HG03342 (cell line): ENCODE measurements around the gene NRTN.
"Not testable (repeated sequence)": the region's sequence is repeated elsewhere in the genome, so short reads cannot be mapped to it uniquely, and the experiment has no call there.

Experiments used
- ATAC-seq: cut with Tn5 transposase; IDR thresholded peaks from one replicate; pipeline ENCODE4 v1.9.1; 2021; ENCODE audit warnings: mild to moderate bottlenecking, moderate library complexity; ENCODE audit not compliant: unreplicated experiment

Gene NRTN, protein sequence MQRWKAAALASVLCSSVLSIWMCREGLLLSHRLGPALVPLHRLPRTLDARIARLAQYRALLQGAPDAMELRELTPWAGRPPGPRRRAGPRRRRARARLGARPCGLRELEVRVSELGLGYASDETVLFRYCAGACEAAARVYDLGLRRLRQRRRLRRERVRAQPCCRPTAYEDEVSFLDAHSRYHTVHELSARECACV

DNA sequence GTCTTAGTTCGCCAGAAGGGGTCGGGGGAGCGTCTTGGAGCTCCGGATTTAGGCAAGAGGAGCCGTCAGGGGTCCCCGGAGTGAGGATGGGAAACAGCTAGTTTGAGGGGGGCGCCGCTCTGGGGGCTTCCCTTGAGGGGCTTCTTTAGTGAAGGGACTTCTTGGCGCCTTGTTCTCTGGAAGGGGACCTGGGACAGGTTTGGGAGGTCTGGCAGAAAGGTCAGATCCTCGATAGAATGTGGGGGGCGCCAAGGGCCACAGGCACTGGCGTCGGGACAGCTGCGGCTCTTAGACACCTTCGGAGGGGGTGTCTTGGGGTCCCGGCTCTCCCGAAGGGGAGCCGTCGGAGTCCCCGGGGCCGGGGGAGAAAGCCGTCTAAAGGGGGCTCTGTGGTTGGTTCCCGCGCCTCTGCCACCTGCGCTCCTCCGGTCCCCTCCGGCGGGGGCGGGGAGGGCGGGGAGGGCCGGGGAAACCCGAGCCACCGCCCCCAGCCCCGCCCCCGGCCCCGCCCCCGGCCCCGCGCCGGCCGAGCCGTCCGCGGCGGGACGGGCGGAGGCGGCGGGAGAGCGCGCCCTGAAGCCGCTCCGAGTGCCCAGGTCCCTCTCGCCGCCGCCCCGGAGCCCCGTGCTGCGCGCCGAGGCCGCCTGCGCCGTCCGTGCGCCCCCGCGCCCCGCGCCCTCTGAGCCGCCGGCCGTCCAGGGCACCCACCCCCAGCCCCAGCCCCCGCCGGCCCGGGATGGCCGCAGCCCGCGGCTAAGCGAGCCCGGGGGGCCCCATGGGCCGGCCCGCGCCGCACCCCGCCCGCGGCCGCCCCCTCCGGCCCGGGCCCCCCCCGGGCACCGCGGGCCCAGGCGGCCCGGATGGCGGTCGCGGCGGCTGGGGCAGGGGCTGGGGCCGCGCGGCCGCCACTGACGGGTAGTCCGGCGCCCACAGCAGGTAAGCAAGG lies at the start of gene NRTN:
Gene NRTN (plus strand): TSS at position 552 of the 946 bp plus-strand sequence. CDS start 19,099 bp downstream, outside the sequence.
- no peak for ATAC-seq

DNA sequence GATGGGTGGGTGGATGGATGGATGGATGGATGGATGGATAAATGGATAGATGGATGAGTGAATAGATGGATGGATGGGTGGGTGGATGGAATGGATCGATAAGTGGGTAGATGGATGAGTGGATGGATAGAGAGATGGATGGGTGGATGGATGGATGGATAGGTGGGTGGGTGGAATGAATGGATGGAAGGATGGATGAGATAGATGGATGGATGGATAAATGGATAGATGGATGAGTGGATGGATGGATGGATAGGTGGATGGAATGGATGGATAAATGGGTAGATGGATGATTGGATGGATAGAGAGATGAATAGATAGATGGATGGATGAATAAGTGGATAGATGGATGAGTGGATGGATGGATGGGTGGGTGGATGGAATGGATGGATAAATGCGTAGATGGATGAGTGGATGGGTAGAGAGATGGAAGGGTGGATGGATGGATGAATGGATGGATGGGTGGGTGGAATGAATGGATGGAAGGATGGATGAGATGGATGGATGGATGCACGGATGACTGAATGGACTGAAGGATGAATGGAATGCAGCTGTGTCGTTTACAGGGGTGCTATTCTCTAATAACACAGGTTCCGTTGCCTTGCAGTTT lies 42.2 kb upstream of the NRTN start:
- no peak for ATAC-seq

DNA sequence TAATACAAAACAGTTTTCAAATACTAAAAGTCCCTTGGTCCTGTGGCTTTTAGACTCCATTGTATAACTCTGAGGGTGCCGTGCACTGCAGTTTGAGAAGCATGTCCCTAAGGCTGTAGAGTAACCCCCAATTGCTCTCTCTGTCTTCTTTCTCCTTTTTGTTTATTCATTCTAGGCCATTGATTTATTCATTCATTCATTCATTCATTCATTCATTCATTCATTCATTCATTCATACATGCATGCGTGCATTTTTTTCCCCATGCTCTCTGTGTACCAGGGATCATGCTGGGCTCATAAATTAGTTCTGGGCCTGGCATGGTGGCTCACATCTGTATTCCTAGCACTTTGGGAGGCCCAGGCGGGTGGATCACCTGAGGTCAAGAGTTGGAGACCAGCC lies 39.6 kb upstream of the NRTN start:
- ATAC-seq, result no peak

DNA sequence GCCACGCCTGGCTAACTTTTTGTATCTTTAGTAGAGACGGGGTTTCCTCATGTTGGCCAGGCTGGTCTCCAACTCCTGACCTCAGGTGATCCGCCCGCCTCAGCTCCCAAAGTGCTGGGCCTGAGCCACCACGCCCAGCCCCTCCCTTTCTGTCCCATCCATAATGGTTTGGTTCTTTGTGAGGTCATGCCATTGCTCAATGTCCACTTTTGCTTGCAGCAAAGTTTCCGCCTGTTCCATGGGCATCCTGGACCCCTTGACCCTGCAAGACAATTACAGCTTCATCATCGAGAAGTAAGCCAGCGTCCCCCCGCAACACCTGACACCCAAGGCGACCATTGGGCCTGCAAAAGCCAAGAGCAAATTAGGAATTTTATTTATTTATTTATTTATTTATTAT lies 36.9 kb upstream of the NRTN start:
- no peak for ATAC-seq

DNA sequence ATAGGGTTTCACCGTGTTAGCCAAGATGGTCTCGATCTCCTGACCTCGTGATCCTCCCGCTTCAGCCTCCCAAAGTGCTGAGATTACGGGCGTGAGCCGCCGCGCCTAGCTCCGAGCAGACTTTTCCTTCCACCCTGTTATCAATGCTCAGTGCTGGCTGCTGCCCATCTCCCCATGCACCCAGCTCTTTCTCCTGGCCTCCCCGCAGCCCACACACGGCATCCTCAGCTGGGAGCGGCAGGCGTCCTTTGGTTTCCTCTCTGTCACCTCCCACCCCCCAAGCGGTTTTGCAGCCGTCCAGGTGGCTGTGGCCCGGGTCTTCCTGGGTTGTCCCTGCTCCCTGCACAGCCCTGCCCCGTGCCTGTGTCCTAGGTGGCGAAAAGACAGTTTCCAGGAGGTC lies 32.5 kb upstream of the NRTN start:
- ATAC-seq, result no peak

DNA sequence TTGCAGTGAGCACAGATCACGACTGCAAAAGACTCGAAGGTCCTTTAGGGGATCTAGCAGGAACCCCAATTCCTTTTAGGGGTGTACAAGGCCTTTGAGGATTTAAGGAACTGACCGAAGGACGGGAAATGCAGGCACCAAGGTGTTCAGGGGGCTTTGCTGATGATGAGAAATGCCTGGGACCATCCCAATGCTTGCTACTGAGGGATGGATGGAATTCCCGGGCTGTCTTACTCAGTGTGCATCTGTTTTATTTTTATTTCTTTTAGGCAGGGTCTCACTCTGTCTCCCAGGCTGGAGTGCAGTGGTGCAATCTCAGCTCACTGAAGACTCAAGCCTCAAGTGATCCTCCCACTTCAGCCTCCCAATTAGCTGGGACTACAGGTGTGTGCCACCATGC lies 31.6 kb upstream of the NRTN start:
- no peak for ATAC-seq

DNA sequence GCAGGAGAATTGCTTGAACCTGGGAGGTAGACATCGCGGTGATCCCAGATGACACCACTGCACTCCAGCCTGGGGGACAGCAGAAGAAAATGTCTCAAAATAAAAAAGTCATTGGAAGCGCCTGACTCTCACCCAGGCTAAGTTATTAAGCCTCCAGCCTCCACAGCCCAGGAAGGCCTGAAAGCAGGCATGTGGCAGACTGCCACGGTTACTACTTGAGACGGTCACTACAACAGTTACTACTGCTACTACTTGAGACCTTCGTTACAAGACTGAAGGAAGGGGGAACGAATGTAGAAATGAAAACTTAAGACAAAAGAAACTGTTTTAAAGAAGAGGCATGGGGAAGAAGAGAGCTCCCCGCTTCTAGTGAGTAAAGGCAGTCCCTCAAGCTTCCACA lies 29.9 kb upstream of the NRTN start:
- no peak for ATAC-seq

DNA sequence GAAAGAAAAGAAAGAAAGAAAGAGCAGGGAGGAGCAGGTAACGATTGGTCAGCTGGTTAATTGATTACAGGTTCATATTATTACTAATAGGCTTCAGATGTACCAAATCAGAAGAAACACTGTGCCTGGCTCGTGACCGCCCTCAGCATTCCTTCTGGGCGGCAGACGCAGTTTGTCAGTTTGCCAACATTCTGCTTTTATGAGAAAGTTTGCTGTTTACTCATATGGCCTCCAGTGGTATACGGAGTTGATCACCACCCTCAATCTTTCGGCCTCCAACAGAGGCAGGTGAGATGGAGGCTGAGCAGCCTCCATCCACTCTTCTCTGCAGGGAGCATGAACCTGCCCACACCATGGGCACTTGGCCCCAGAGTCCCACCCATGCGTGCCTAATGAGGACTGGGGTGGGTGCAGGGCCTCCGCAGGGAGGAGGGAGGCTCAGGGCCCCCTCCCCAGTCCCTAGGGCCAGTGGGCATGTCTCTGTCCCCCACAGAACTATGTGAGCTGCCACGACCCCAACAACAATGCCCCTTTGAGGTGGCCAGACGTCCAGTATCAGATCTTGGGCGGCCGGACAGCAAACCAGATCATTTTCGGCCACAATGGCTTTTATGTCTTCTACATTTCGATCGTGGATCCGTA lies 29.1 kb upstream of the NRTN start:
- ATAC-seq, result no peak

DNA sequence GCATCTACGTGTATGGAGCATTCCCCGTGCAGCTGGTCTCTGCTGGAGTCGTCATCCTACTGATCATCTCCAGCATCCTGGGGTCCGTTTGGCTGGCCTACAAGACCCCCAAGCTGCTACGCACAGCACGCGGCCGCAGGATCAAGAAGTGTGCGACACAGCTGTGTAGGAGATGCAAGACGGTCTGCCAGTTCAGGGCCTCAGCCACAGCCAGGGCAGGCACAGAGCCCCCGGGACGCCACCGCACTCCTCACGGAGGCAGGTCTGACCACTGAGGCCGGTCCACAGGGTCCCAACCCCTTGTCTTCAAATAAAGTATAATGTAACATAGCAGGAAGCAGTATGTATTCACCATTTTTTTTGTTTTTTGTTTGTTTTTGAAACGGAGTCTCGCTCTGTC lies 26.5 kb upstream of the NRTN start:
- no peak for ATAC-seq

DNA sequence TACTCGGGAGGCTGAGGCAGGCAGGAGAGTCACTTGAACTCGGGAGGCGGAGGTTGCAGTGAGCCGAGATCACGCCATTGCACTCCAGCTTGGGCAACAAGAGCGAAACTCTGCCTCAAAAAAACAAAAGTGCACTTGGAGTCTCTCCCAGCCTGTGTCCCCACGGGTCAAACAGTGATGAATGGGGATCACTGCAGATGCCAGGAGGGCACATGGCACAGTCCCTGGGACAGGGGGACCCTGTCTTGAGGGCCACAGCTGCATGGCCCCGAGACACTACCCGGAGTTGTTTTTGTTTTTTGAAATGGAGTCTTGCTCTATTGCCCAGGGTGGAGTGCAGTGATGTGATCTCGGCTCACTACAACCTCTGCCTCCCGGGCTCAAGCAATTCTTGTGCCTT lies 24.0 kb upstream of the NRTN start:
- ATAC-seq, result not testable (repeated sequence)

DNA sequence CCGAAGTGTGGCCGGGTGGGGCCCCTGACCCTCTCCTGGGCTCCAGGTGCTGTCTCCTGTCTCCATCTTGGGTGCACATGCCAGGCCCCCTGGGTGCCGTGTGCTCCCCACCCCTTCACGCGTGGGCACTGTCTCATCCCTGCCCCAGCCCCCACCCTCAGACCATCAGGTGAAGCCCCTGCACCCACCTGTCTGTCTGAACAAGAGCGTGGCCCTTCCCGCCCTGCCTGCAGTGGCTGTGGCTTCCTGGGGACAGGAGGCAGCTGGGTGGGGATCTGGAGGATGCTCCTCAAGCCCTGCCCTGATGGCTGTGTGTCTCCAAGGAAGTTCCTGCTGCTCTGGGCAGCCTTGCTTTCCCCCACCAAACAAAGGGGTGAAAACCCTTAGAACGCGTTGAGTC lies 22.5 kb upstream of the NRTN start:
- no peak for ATAC-seq

DNA sequence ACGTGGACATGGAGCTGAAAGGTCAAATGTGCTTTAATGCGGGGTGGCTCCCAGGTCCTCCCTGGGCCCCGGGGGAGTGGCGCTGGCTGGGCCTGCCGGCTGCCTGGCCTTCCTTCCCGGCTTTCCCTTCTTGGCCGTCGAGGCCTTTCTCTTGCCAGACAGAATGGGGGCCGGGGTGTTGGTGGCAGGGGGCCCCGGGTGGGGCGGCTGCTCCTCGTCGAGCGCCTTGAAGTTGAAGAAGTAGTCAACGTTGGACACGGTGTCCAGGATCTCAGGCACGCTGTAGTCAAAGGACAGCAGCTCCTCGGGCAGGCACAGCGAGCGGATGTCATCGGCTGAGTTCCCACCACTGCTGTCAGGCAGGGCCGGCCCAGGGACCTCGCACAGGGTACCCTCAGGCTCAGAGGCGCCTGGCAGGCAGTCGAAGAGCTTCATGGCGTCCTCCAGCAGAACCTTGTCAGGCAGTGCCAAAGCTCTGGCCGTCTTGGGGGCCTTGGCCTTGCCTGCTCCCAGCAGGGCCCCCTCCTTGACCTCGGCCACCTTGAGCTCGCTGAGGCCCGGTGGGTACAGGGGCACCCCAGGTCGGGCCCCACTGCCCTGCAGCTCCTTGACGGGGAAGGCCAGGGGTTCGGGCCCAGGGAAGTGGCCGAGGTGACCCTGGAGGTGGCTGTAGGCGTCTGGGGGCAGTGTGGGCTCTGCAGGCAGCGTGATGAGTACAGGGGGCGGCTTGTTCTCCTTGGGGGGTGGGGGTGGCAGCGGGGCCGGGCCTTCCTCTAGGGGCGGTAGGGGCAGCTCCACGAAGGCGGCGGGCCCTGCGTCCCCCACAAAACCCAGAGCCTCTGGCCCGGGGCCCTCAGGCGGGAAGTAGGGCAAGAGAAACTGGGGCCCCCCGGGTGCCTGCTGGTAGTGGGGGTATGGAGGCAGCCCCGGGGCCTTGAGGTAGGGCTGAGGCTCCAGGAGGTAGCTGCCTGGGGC lies 21.6 kb upstream of the NRTN start:
- ATAC-seq, result no peak

DNA sequence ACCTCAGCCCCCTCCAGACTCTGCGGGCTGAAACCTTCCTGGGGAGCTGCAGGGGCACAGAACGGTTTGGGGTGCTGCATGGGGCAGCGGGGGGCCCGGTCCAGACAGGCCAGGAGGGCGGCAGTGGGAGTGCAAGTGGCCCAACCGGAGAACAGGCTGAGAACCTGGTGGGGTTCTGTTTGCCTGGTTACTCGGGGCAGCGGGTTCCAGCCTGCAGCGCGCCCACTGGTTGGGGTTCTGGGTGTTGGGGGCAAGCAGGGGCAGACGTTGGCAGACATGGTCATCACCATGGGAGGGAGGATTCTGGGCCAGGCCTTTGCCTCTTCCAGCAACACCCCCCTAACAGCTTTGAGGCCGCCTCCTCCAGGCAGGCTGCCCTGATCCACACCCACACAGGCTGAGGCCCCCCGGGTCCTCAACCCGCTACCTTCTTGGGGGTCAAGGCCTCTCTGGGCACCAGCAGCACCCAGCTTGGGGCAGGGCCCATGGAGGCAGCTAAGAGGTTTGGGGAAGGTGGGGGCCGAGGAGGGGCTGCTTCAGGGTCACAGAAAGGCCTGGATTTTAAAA lies 20.2 kb upstream of the NRTN start, which contains the start of gene PRR22:
Gene PRR22 (minus strand): TSS at position 166 of the 567 bp plus-strand sequence. CDS start 86 bp downstream, at position 80.
- no peak for ATAC-seq

DNA sequence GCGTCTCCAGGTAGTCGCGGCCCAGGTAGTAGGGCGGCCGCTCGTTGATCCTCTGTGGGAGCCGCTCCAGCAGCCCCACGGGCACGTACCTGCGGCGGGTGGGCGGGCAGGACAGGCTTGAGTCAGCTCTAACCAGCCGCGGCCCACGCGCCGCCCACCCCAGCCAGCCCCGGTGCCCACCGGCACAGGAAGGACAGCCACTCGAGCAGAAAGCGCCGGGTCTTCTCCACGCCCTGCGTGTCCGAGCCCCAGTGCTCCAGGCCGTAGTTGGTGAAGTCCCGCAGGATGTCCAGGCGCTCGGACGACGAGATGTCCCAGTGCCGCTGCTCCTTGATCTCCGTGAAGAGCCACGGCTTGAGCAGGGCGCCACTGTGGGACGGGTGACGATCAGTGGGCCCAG lies 19.4 kb upstream of the NRTN start:
- ATAC-seq, result no peak

DNA sequence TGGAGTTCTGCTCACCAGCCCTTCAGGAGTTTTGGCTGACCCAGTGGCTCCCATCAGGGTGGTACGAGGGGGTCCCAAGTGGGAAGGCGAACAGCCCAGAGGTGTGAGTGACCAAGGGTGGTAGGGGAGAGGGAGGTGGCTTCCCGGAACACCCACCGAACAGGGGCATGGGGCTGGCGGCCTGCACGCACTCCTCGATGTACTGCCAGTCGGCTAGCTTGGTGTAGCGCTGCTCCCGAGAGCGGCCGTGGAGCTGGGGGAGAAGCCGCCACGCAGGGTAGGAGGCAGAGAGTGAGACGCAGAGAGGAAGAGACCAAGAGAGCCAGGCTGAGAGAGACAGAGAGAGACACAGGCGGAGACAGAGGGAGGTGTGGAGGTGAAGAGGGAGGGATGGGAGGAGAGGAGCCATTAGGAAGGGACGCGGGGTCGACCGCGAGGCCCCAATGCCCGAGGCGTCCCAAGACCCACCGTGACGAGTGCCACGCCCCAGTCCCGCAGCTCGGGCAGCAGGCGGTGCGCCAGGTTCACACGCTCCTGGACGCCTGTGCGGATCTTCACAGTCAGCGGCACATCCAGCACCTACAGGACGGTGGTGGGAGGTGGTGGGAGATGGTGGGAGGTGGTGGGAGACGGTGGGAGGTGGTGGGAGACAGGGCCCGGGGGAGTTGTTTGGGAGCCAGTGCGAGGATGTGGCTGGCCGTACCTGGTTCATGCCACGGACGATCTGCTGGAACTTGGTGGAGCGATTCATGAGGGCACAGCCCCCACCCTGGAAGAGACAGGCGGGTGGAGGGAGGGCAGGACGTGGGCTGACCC lies 18.1 kb upstream of the NRTN start:
- no peak for ATAC-seq

DNA sequence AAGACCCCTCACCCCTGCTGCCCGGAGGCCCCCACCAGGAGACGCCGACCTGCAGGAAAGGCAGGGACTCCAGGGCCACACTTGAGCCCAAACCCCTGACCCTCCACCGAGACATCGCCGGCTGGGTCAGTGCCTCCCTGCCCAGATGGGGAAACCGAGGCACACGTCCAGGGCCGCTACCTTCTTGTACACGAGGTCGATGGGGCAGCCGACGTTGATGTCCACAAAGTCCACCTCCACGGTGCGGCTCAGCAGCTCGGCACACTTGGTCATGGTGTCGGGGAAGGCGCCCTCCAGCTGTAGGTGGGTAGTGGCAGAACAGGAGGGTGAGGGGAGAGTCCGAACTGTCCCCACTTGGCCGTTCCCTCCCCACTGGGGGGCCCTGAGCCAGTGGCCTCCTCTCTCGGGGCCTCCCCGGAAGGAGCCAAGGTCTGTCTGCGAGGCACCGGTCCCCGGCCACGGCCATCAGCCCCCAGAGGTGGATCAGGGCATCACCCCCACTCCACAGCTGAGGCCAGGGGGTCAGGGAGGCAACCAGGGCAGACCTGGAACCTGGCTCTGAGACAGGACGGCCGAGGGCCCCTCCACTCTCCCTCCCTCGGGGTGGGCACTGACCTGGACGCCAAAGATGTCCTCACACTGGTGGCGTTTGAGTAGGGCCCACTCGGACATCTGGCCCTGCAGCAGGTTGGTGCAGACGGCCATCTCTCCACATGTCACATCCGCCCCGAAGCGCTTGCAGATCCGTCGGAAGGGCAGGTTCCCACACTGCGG lies 17.3 kb upstream of the NRTN start:
- ATAC-seq, result no peak

DNA sequence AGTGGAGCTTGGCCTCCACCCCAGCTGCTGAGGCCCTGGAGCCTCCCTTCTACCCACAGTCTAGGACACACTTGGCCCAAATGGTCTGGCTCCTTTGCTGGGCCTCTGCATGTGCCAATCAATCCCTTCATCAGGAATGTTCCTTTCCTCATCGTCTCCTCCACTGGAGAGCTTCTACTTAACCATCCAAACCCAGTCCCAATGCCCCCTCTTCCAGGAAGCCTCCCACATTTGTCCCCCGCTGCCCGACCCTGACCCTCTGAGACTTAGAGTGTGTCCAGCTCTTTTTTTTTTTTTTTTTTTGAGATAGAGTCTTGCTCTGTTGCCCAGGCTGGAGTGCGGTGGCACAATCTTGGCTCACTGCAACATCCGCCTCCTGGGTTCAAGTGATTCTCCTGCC lies 16.4 kb upstream of the NRTN start:
- ATAC-seq, result no peak

DNA sequence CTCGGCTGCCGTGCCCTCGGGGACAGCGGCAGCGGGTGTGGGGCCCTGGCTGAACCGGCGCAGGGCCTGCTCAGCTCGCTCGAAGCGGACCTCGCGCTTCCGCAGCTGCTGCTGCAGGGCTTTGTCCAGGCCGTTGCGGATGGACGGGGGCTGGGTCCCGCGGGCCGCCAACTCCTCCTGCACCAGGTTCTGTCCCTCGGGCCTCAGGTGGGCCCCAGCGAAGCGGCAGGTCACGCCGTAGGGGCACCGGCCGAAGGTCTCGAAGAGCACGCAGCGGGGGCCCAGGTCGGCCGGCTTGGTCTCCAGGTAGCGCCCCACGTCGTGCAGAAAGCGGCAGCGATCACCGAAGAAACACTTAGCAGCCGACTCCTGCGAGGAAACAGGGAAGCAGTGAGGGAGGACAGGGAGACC lies 15.5 kb upstream of the NRTN start:
- no peak for ATAC-seq
